Thoracic aorta (tissue), 2 donors: ENCODE results near the gene OR6C70. TPM values are rescaled to one million over a fixed set of nuclear protein-coding genes. Genes with fewer than 3 reads are reported as not detected.
"Not testable (repeated sequence)": the region's sequence is repeated elsewhere in the genome, so short reads cannot be mapped to it uniquely, and the experiment has no call there.

Experiments
- ATAC-seq: fragments of 150-250 bp; one replicate; pipeline ENCODE4 v1.8.0; 2017; ENCODE audit warnings: low read depth; ENCODE audit not compliant: insufficient number of reproducible peaks, low FRiP score
- DNase-seq: peaks from one replicate; pipeline ENCODE4 v3.0.0-alpha.2; 2020; ENCODE audit warnings: low spot score
- H3K27ac ChIP-seq, 2 donors: fragments of 200-600 bp; sonication (generic); 1 replicate in 1 of 2; 2 replicates in 1 of 2; pipeline ENCODE4 v1.5.1; 2016; ENCODE audit warnings: mild to moderate bottlenecking in 2 of 2, moderate library complexity in 2 of 2
- H3K27me3 ChIP-seq: fragments of 200-600 bp; sonication (generic); replicated peaks from 2 replicates; pipeline ENCODE4 v1.6.0; 2016; ENCODE audit warnings: mild to moderate bottlenecking; ENCODE audit not compliant: insufficient read depth
- H3K36me3 ChIP-seq: fragments of 200-600 bp; sonication (generic); one replicate; pipeline ENCODE4 v1.5.1; 2016
- H3K4me1 ChIP-seq, 2 donors: fragments of 200-600 bp; sonication (generic); 1 replicate in 1 of 2; 2 replicates in 1 of 2; pipeline versions ENCODE4 v1.5.1 to v1.6.0; 2016; ENCODE audit warnings: low read depth in 2 of 2, mild to moderate bottlenecking in 1 of 2; ENCODE audit not compliant: control insufficient read depth in 1 of 2
- H3K4me3 ChIP-seq: fragments of 200-600 bp; sonication (generic); 2 replicates; pipeline ENCODE4 v1.5.1; 2016; ENCODE audit warnings: mild to moderate bottlenecking
- H3K9me3 ChIP-seq: fragments of 200-600 bp; sonication (generic); 2 replicates; pipeline ENCODE4 v1.5.1; 2016
- CTCF ChIP-seq: fragments of 200-600 bp; sonication (generic); IDR thresholded peaks from one replicate; pipeline ENCODE4 v1.5.1; 2019; ENCODE audit warnings: antibody characterized with exemption
- total RNA-seq, 2 donors: library from RNA; depleted of rRNA; stranded (reverse); fragments of >200 nt; gene quantifications; one replicate each; pipeline versions ENCODE4 v1.1.0 to v1.2.3, GENCODE V29; 2016

OR6C70 gene
- total RNA-seq, 2 donors from 2014 or later: not detected

DNA sequence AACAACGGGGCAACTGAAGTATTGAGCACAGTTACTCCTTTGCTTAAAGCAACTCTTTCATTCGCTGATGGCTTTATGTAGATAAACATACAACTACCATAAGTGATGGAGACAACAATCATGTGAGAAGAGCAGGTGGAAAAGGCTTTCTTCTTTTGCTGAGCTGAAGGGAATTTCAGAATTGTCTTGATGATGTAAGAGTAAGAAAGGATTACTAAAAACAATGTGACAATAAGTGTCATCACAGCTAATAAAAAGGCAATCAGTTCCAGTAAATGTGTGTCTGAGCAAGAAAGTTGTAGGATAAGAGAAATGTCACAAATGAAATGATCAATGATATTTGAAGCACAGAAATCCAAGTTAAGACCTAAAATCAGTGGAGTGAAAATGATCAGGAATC, 647 bp downstream of the OR6C70 start:
- no peaks in the 10 kb centered on the region for H3K27me3 ChIP-seq
- DNase-seq (no peak), ATAC-seq (no peak)
- H3K4me1 ChIP-seq: no peaks in the 10 kb centered on the region
- no peak overlapping the region for H3K27ac ChIP-seq
- H3K4me3 ChIP-seq: no peak overlapping the region
- no peaks in the 10 kb centered on the region for H3K36me3 ChIP-seq
- no peak for TF ChIP-seq CTCF
- H3K9me3 ChIP-seq: no peaks in the 10 kb centered on the region

DNA sequence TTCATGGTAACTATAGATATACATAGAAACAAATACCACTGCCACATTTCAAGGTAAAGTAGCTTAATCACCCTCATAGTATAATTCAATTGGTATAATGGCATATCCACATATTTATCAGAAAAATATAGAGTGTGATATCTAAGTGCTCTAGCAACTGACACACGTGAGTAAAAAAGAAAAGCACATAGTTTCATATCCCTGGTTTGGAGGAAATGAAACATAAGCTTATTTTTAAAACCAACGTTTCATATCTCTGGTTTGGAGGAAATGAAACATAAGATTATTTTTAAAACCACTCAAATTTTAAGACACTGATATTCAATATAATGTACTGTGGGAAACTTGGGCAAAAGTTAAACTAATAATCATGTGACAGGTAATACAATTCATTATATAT, 2.1 kb downstream of the OR6C70 start:
- TF ChIP-seq CTCF: no peak
- H3K36me3 ChIP-seq: no peaks in the 10 kb centered on the region
- no peaks in the 10 kb centered on the region for H3K27me3 ChIP-seq
- ATAC-seq: no peak
- no peaks in the 10 kb centered on the region for H3K9me3 ChIP-seq
- no peak overlapping the region for H3K27ac ChIP-seq
- no peak for DNase-seq
- no peaks in the 10 kb centered on the region for H3K4me1 ChIP-seq
- no peak overlapping the region for H3K4me3 ChIP-seq

GRCh38 chr12:55464926-55465325, 5.0 kb downstream of the OR6C70 start:
- H3K27ac ChIP-seq, ATAC-seq: not testable (repeated sequence)

DNA sequence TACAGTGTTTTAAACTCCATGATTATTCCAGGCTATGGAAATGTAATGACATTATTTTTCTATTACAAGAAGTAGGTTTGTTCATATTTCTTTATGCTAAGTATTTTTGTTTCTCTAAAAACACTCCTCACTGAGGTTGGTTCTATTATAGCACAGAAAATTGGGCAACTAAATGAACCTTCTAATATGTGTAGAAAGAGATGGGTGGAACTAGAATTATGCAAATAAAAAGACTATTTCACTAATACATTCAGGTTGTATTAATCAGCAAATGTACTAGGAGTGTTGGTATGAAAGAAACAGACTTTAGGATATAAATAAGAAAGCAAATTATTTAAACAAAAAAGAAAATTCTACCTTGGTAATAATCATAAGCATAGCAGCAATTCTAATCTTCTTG, 21.1 kb downstream of the OR6C70 start:
- Histone ChIP-seq H3K4me3 (no peak overlapping the region), H3K9me3 (no peaks in the 10 kb centered on the region), H3K27ac (no peak overlapping the region), H3K36me3 (no peaks in the 10 kb centered on the region), H3K27me3 (no peaks in the 10 kb centered on the region), H3K4me1 (no peaks in the 10 kb centered on the region)
- TF ChIP-seq CTCF: no peak
- ATAC-seq: no peak
- no peak for DNase-seq

More at GRCh38 chr12:55464926-55465325, 5.0 kb downstream of the OR6C70 start:
- H3K4me1 ChIP-seq, H3K4me3 ChIP-seq, DNase-seq, H3K36me3 ChIP-seq, H3K27me3 ChIP-seq, H3K9me3 ChIP-seq: not testable (repeated sequence)

GRCh38 chr12:55446326-55446725, 23.6 kb downstream of the OR6C70 start:
- no peaks in the 10 kb centered on the region for H3K4me1 ChIP-seq
- no peak for TF ChIP-seq CTCF
- no peak overlapping the region for H3K27ac ChIP-seq
- ATAC-seq: no peak
- no peaks in the 10 kb centered on the region for H3K36me3 ChIP-seq
- H3K4me3 ChIP-seq: no peak overlapping the region
- no peaks in the 10 kb centered on the region for H3K9me3 ChIP-seq
- no peak for DNase-seq
- no peaks in the 10 kb centered on the region for H3K27me3 ChIP-seq

DNA sequence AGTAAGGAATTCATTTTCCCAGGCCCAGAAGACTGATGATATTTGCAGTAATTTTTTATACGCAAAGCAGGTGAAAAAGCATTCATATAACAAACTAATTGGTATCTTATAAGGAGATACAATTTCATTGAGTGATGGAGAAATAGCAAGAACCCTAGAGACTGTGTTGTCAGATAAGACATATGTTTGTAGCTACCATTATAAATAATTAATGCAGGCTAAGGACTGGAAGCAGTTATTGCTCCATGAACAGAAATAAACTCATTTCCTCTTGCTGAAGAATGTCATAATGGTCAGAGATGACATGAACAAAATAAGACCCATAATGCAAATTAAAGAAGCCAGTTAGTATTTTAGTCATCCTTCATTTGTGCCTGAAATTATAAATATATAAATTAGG, 24.6 kb downstream of the OR6C70 start:
- Histone ChIP-seq H3K4me3 (no peak overlapping the region), H3K27me3 (no peaks in the 10 kb centered on the region), H3K27ac (no peak overlapping the region), H3K9me3 (peaks cover 3% of the 10 kb centered on the region), H3K4me1 (no peaks in the 10 kb centered on the region), H3K36me3 (no peaks in the 10 kb centered on the region)
- TF ChIP-seq CTCF: no peak
- no peak for ATAC-seq
- DNase-seq: no peak
